ENCODE results near the gene BHLHE40. TPM values are rescaled to one million over a fixed set of nuclear protein-coding genes. Genes with fewer than 3 reads are reported as not detected.

Gene BHLHE40
- total RNA-seq, 1 experiment from 2014 or later, result 81.6 TPM

DNA sequence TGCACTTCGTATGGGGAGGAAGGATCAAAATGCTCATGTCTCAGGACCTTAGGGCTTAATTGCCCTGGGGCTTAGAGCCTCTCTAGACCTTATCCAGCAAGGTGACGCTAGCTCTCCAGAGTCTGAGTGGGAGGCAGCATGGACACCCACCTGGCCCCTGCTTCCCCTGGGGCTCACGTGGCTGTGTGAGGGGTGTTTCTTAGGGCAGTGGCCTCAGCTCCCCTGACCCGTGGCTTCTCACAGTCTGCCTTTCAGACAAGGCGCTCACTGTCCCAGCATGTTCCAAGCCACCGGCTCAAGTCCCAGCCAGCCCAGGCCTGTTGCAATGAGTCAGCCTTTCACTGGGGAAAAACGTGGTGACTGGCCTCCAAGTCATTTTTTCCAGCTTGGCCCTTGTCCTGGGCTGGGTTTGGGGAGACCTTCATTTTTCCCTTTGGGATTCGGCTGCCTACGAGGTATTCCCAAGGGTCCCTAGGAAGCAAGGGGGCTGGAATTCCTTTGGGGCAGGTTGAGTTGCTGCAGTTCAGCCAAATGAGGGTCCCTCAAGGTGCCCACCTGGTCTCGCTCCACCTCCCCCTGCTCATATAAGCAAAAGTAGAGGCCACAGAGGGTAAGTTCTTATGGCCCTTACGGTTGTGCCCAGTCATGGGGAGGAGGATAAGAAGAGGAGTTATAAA, 15.7 kb downstream of the BHLHE40 start:
- Histone ChIP-seq H3K4me3 (replicated peaks in 1 of 2; ENCODE audit: low read depth in 1 of 2, low read length in 2 of 2) (peak overlapping the region in 1 of 2 experiments; percentile 27; a peak in 1 of 4 replicates), H4K20me1 (ENCODE audit: insufficient read depth) (no peaks in the 10 kb centered on the region), H3K36me3 (ENCODE audit: control insufficient read depth in 1 of 2, insufficient read depth in 2 of 2, low read length in 2 of 2) (no peaks in the 10 kb centered on the region), H3K27me3 (ENCODE audit: insufficient read depth, low read length) (no peaks in the 10 kb centered on the region), H3K9me2 (ENCODE audit: insufficient read depth) (no peaks in the 10 kb centered on the region), H3K27ac (ENCODE audit: low read depth, low read length) (peak overlapping the region; percentile 85), H3K9ac (ENCODE audit: low read length) (peak overlapping the region; percentile 83), H3K79me2 (ENCODE audit: insufficient read depth, low read length) (no peaks in the 10 kb centered on the region), H3K4me2 (ENCODE audit: low read length) (peak overlapping the region; percentile 75), H3K4me1 (ENCODE audit: control insufficient read depth in 1 of 2, insufficient read depth in 2 of 2, low read length in 2 of 2) (peaks cover 36 to 69% of the 10 kb centered on the region in 2 experiments), H2AFZ (ENCODE audit: low read depth, low read length, poor library complexity, severe bottlenecking) (no peak overlapping the region), H3K9me3 (ENCODE audit: control insufficient read depth in 1 of 2, insufficient read depth in 1 of 2, low read depth in 1 of 2, low read length in 2 of 2) (no peaks in the 10 kb centered on the region)
- RAD21 ChIA-PET (ENCODE audit: low non-redundant PET in 1 of 2, low total read pairs in 2 of 2, uncharacterized antibody in 2 of 2, unreplicated experiment in 2 of 2), result interaction anchor here in 1 of 2 experiments (1.0 kb wide), 1 partner anchor 16 kb away, joined by 6 read pairs; the partner anchor contains the start of gene BHLHE40
- intact Hi-C loops (cut with micrococcal nuclease), result no loop called here
- peak; percentile 94 for DNase-seq (ENCODE audit: low read depth, low spot score)
- CTCF ChIA-PET, result interaction anchor here (0.9 to 1.6 kb wide), 5 partner anchors 9 to 19 kb away, joined by 3 to 9 read pairs (median 3); partner anchors contain the start of gene BHLHE40
- POLR2A ChIA-PET, result interaction anchor here (1.1 to 3.6 kb wide), 9 partner anchors 8 to 283 kb away, joined by 3 to 27 read pairs (median 10); partner anchors contain the start of gene BHLHE40
- BruUV-seq (replicated peaks), result no TSS peak
- TF ChIP-seq YY1 (IDR thresholded peaks at IDR 0.05; ENCODE audit: extremely low read depth, insufficient replicate concordance, low read depth, low read length) (peak; percentile 74), ZFX (IDR thresholded peaks at IDR 0.05) (peak; percentile 6; the same call in 1 of the 2 replicates), TCF7L2 (IDR thresholded peaks at IDR 0.05; ENCODE audit: borderline replicate concordance, extremely low read depth, insufficient read depth, insufficient read length) (peak; percentile 84), POLR2A (IDR thresholded peaks at IDR 0.05; ENCODE audit: borderline replicate concordance, extremely low read depth, insufficient read depth, insufficient read length) (no peak), POLR2AphosphoS5 (IDR thresholded peaks at IDR 0.05; ENCODE audit: low read depth, low read length) (peak; percentile 63)
- TF ChIP-seq, protein P1, sequence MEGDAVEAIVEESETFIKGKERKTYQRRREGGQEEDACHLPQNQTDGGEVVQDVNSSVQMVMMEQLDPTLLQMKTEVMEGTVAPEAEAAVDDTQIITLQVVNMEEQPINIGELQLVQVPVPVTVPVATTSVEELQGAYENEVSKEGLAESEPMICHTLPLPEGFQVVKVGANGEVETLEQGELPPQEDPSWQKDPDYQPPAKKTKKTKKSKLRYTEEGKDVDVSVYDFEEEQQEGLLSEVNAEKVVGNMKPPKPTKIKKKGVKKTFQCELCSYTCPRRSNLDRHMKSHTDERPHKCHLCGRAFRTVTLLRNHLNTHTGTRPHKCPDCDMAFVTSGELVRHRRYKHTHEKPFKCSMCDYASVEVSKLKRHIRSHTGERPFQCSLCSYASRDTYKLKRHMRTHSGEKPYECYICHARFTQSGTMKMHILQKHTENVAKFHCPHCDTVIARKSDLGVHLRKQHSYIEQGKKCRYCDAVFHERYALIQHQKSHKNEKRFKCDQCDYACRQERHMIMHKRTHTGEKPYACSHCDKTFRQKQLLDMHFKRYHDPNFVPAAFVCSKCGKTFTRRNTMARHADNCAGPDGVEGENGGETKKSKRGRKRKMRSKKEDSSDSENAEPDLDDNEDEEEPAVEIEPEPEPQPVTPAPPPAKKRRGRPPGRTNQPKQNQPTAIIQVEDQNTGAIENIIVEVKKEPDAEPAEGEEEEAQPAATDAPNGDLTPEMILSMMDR (IDR thresholded peaks at IDR 0.05 in 2 of 3, conservative IDR thresholded peaks at IDR 0.05 in 1 of 3; ENCODE audit: borderline replicate concordance in 1 of 3, insufficient read depth in 1 of 3, low read depth in 2 of 3, low read length in 2 of 3), result no peak
- ATAC-seq, result peak; percentile 81

Data from HCT116 (cell line).